ENCODE measurements around the gene DPYD.

Gene DPYD

GRCh38 chr1:97334454-97334853, 586.4 kb downstream of the DPYD start:
- H3K4me1 ChIP-seq (ENCODE audit: control insufficient read depth in 1 of 2, insufficient read depth in 2 of 2, low read length in 2 of 2): no peaks in the 10 kb centered on the region
- no peak overlapping the region for H3K27ac ChIP-seq (ENCODE audit: low read length)
- H3K4me3 ChIP-seq (ENCODE audit: low read depth in 1 of 2, low read length in 2 of 2): no peak overlapping the region
- H3K36me3 ChIP-seq (ENCODE audit: control insufficient read depth in 1 of 2, insufficient read depth in 2 of 2, low read length in 2 of 2): peaks cover 0 to 4% of the 10 kb centered on the region in 2 donors
- H3K27me3 ChIP-seq (ENCODE audit: low read depth, low read length): no peaks in the 10 kb centered on the region
- H3K9me3 ChIP-seq (ENCODE audit: control insufficient read depth in 1 of 2, low read length in 2 of 2): no peaks in the 10 kb centered on the region

DNA sequence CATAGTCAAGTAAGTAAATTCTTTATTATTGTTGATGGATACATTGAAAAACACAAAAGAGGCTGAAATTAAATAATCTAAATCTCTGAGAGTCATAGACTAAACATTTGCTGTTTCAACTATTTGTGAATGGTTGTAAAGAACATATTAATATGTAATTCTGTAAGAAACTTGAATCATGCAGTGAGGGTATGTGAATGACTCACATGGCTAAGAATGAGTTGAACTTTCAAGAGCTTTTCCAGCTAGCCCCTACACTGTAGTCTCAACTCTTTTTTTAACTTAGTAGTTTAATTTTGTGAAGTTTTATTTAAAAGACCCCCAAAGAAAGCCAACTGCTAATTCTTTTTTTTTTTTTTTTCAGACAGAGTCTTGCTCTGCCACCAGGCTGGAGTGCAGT, 588.1 kb downstream of the DPYD start:
- Histone ChIP-seq H3K4me3 (ENCODE audit: low read depth in 1 of 2, low read length in 2 of 2) (no peak overlapping the region), H3K9me3 (ENCODE audit: control insufficient read depth in 1 of 2, low read length in 2 of 2) (no peaks in the 10 kb centered on the region), H3K36me3 (ENCODE audit: control insufficient read depth in 1 of 2, insufficient read depth in 2 of 2, low read length in 2 of 2) (no peaks in the 10 kb centered on the region), H3K27me3 (ENCODE audit: low read depth, low read length) (no peaks in the 10 kb centered on the region), H3K27ac (ENCODE audit: low read length) (no peak overlapping the region), H3K4me1 (ENCODE audit: control insufficient read depth in 1 of 2, insufficient read depth in 2 of 2, low read length in 2 of 2) (no peaks in the 10 kb centered on the region)

DNA sequence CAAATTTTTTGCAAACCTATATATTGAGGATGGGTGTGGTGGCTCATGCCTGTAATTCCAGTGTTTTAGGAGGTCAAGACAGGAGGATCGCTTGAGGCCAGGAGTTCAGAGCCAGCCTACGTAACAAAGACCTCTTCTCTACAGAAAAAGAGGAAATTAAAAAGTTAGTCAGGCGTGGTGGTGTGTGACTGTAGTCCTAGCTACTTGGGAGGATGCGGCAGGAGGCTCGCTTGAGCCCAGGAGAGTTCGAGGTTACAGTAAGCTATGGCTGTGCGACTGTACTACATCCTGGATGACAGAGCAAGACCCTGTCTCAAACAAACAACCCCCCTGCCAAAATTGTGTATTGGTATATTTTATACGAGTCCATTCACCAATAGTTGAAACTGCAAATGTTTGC, 589.7 kb downstream of the DPYD start:
- no peaks in the 10 kb centered on the region for H3K9me3 ChIP-seq (ENCODE audit: control insufficient read depth in 1 of 2, low read length in 2 of 2)
- no peaks in the 10 kb centered on the region for H3K4me1 ChIP-seq (ENCODE audit: control insufficient read depth in 1 of 2, insufficient read depth in 2 of 2, low read length in 2 of 2)
- H3K27ac ChIP-seq (ENCODE audit: low read length): no peak overlapping the region
- no peaks in the 10 kb centered on the region for H3K36me3 ChIP-seq (ENCODE audit: control insufficient read depth in 1 of 2, insufficient read depth in 2 of 2, low read length in 2 of 2)
- no peak overlapping the region for H3K4me3 ChIP-seq (ENCODE audit: low read depth in 1 of 2, low read length in 2 of 2)
- no peaks in the 10 kb centered on the region for H3K27me3 ChIP-seq (ENCODE audit: low read depth, low read length)

GRCh38 chr1:97314685-97315084, 606.1 kb downstream of the DPYD start:
- Histone ChIP-seq H3K9me3 (ENCODE audit: control insufficient read depth in 1 of 2, low read length in 2 of 2) (peaks cover 0 to 3% of the 10 kb centered on the region in 2 donors), H3K4me1 (ENCODE audit: control insufficient read depth in 1 of 2, insufficient read depth in 2 of 2, low read length in 2 of 2) (no peaks in the 10 kb centered on the region), H3K27ac (ENCODE audit: low read length) (no peak overlapping the region), H3K4me3 (ENCODE audit: low read depth in 1 of 2, low read length in 2 of 2) (no peak overlapping the region), H3K27me3 (ENCODE audit: low read depth, low read length) (no peaks in the 10 kb centered on the region), H3K36me3 (ENCODE audit: control insufficient read depth in 1 of 2, insufficient read depth in 2 of 2, low read length in 2 of 2) (no peaks in the 10 kb centered on the region)

- H3K9me3 ChIP-seq (ENCODE audit: control insufficient read depth in 1 of 2, low read length in 2 of 2): no peaks in the 10 kb centered on the region
- H3K27ac ChIP-seq (ENCODE audit: low read length): no peak overlapping the region
- no peaks in the 10 kb centered on the region for H3K27me3 ChIP-seq (ENCODE audit: low read depth, low read length)
- peaks cover 3 to 4% of the 10 kb centered on the region in 2 donors for H3K36me3 ChIP-seq (ENCODE audit: control insufficient read depth in 1 of 2, insufficient read depth in 2 of 2, low read length in 2 of 2)
- H3K4me1 ChIP-seq (ENCODE audit: control insufficient read depth in 1 of 2, insufficient read depth in 2 of 2, low read length in 2 of 2): peaks cover 0 to 10% of the 10 kb centered on the region in 2 donors
- no peak overlapping the region for H3K4me3 ChIP-seq (ENCODE audit: low read depth in 1 of 2, low read length in 2 of 2)
Observed at GRCh38 chr1:97308131-97308530, 612.7 kb downstream of the DPYD start.

GRCh38 chr1:97307568-97307967, 613.3 kb downstream of the DPYD start:
- Histone ChIP-seq H3K36me3 (ENCODE audit: control insufficient read depth in 1 of 2, insufficient read depth in 2 of 2, low read length in 2 of 2) (peaks cover 3 to 4% of the 10 kb centered on the region in 2 donors), H3K4me3 (ENCODE audit: low read depth in 1 of 2, low read length in 2 of 2) (no peak overlapping the region), H3K27ac (ENCODE audit: low read length) (no peak overlapping the region), H3K4me1 (ENCODE audit: control insufficient read depth in 1 of 2, insufficient read depth in 2 of 2, low read length in 2 of 2) (peaks cover 0 to 10% of the 10 kb centered on the region in 2 donors), H3K9me3 (ENCODE audit: control insufficient read depth in 1 of 2, low read length in 2 of 2) (no peaks in the 10 kb centered on the region), H3K27me3 (ENCODE audit: low read depth, low read length) (no peaks in the 10 kb centered on the region)

- H3K27ac ChIP-seq (ENCODE audit: low read length): no peak overlapping the region
- no peaks in the 10 kb centered on the region for H3K9me3 ChIP-seq (ENCODE audit: control insufficient read depth in 1 of 2, low read length in 2 of 2)
- peaks cover 0 to 10% of the 10 kb centered on the region in 2 donors for H3K4me1 ChIP-seq (ENCODE audit: control insufficient read depth in 1 of 2, insufficient read depth in 2 of 2, low read length in 2 of 2)
- no peaks in the 10 kb centered on the region for H3K27me3 ChIP-seq (ENCODE audit: low read depth, low read length)
- H3K36me3 ChIP-seq (ENCODE audit: control insufficient read depth in 1 of 2, insufficient read depth in 2 of 2, low read length in 2 of 2): peaks cover 3 to 4% of the 10 kb centered on the region in 2 donors
- H3K4me3 ChIP-seq (ENCODE audit: low read depth in 1 of 2, low read length in 2 of 2): no peak overlapping the region
Observed at GRCh38 chr1:97307151-97307550, 613.7 kb downstream of the DPYD start.

DNA sequence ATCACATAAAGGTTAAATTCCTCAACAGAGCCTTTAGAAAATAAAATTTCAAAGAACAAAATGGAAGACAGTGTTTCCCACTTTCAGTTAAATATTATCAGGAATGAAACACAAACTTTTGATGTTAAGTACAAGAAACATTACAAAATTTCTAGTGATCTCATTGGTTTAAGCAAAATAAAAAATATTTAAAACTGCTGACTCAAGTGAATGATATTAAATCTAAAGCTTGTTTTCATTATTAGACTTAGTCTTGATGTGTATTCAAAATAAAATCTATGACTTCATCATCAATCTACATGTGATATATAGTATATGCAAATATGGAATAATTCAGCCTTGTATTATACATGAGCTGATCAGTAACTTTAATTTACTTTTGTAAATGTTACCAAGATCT, 614.3 kb downstream of the DPYD start:
- Histone ChIP-seq H3K4me1 (ENCODE audit: control insufficient read depth in 1 of 2, insufficient read depth in 2 of 2, low read length in 2 of 2) (peaks cover 0 to 10% of the 10 kb centered on the region in 2 donors), H3K9me3 (ENCODE audit: control insufficient read depth in 1 of 2, low read length in 2 of 2) (no peaks in the 10 kb centered on the region), H3K27ac (ENCODE audit: low read length) (no peak overlapping the region), H3K27me3 (ENCODE audit: low read depth, low read length) (no peaks in the 10 kb centered on the region), H3K36me3 (ENCODE audit: control insufficient read depth in 1 of 2, insufficient read depth in 2 of 2, low read length in 2 of 2) (peaks cover 3 to 4% of the 10 kb centered on the region in 2 donors), H3K4me3 (ENCODE audit: low read depth in 1 of 2, low read length in 2 of 2) (no peak overlapping the region)

- no peak overlapping the region for H3K4me3 ChIP-seq (ENCODE audit: low read depth in 1 of 2, low read length in 2 of 2)
- H3K9me3 ChIP-seq (ENCODE audit: control insufficient read depth in 1 of 2, low read length in 2 of 2): no peaks in the 10 kb centered on the region
- no peak overlapping the region for H3K27ac ChIP-seq (ENCODE audit: low read length)
- no peaks in the 10 kb centered on the region for H3K27me3 ChIP-seq (ENCODE audit: low read depth, low read length)
- H3K4me1 ChIP-seq (ENCODE audit: control insufficient read depth in 1 of 2, insufficient read depth in 2 of 2, low read length in 2 of 2): peaks cover 0 to 10% of the 10 kb centered on the region in 2 donors
- H3K36me3 ChIP-seq (ENCODE audit: control insufficient read depth in 1 of 2, insufficient read depth in 2 of 2, low read length in 2 of 2): peaks cover 3 to 4% of the 10 kb centered on the region in 2 donors
Observed at GRCh38 chr1:97304366-97304765, 616.5 kb downstream of the DPYD start.

- Histone ChIP-seq H3K4me3 (ENCODE audit: low read depth in 1 of 2, low read length in 2 of 2) (no peak overlapping the region), H3K27ac (ENCODE audit: low read length) (no peak overlapping the region), H3K36me3 (ENCODE audit: control insufficient read depth in 1 of 2, insufficient read depth in 2 of 2, low read length in 2 of 2) (no peaks in the 10 kb centered on the region), H3K9me3 (ENCODE audit: control insufficient read depth in 1 of 2, low read length in 2 of 2) (no peaks in the 10 kb centered on the region), H3K27me3 (ENCODE audit: low read depth, low read length) (no peaks in the 10 kb centered on the region), H3K4me1 (ENCODE audit: control insufficient read depth in 1 of 2, insufficient read depth in 2 of 2, low read length in 2 of 2) (no peaks in the 10 kb centered on the region)
Observed at GRCh38 chr1:97298966-97299365, 621.9 kb downstream of the DPYD start.

- Histone ChIP-seq H3K4me3 (ENCODE audit: low read depth in 1 of 2, low read length in 2 of 2) (no peak overlapping the region), H3K27me3 (ENCODE audit: low read depth, low read length) (no peaks in the 10 kb centered on the region), H3K4me1 (ENCODE audit: control insufficient read depth in 1 of 2, insufficient read depth in 2 of 2, low read length in 2 of 2) (no peaks in the 10 kb centered on the region), H3K9me3 (ENCODE audit: control insufficient read depth in 1 of 2, low read length in 2 of 2) (no peaks in the 10 kb centered on the region), H3K27ac (ENCODE audit: low read length) (no peak overlapping the region), H3K36me3 (ENCODE audit: control insufficient read depth in 1 of 2, insufficient read depth in 2 of 2, low read length in 2 of 2) (no peaks in the 10 kb centered on the region)
Observed at GRCh38 chr1:97297611-97298010, 623.2 kb downstream of the DPYD start.

- Histone ChIP-seq H3K27me3 (ENCODE audit: low read depth, low read length) (no peaks in the 10 kb centered on the region), H3K9me3 (ENCODE audit: control insufficient read depth in 1 of 2, low read length in 2 of 2) (no peaks in the 10 kb centered on the region), H3K27ac (ENCODE audit: low read length) (no peak overlapping the region), H3K4me1 (ENCODE audit: control insufficient read depth in 1 of 2, insufficient read depth in 2 of 2, low read length in 2 of 2) (no peaks in the 10 kb centered on the region), H3K4me3 (ENCODE audit: low read depth in 1 of 2, low read length in 2 of 2) (no peak overlapping the region), H3K36me3 (ENCODE audit: control insufficient read depth in 1 of 2, insufficient read depth in 2 of 2, low read length in 2 of 2) (no peaks in the 10 kb centered on the region)
Observed at GRCh38 chr1:97281962-97282361, 638.9 kb downstream of the DPYD start.

Measured in muscle layer of duodenum (tissue), 2 donors.